Jurkat, Clone E6-1 (cell line): Measurements from ENCODE around the gene STARD9.

ENCODE experiments used
- DNase-seq: peaks from one replicate; pipeline ENCODE4 v3.0.0-alpha.2; 2011; ENCODE audit warnings: low read depth, low spot score
- H3K4me3 ChIP-seq: 2 replicates; pipeline ENCODE4 v1.5.1; 2011; ENCODE audit warnings: mild to moderate bottlenecking, low read length, control low read depth, moderate library complexity

Gene STARD9

DNA sequence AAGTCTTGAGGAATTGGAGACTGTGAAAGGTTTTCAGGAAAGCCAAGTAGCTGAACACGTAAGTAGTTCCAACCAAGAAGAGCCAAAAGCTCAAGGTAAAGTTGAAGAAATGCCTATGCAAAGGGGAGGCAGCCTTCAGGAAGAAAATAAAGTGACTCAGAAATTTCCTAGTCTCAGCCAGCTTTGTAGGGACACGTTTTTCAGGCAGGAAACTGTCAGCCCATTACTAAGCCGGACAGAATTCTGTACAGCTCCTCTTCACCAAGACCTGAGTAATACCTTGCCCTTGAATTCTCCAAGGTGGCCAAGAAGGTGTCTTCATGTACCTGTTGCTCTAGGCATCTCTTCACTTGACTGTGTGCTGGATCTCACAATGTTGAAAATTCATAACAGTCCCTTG is 112.9 kb downstream of the STARD9 start:
- no peak overlapping the region for H3K4me3 ChIP-seq
- no peak for DNase-seq

DNA sequence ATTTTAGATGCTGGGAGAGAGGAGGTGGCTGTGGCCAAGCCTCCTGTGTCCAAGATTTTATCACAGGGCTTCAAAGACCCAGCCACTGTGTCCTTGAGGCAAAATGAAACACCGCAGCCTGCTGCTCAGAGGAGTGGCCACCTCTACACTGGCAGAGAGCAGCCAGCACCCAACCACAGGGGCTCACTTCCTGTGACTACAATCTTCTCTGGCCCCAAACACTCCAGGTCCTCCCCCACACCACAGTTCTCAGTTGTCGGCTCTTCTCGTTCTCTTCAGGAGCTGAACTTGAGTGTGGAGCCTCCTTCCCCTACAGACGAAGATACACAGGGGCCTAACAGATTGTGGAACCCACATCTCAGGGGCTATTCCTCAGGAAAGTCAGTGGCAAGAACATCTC is 115.9 kb downstream of the STARD9 start:
- no peak overlapping the region for H3K4me3 ChIP-seq
- no peak for DNase-seq

DNA sequence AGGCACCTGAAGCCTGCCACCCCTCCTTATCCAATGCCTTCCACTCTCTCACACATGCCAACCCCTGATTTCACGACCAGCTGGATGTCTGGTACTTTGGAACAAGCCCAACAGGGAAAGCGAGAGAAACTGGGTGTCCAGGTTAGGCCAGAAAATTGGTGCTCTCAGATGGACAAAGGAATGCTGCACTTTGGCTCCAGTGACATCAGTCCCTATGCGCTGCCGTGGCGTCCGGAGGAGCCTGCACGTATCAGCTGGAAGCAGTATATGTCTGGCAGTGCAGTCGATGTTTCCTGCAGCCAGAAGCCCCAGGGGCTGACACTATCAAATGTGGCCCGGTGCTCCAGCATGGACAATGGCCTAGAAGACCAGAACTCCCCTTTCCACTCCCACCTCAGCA is 116.4 kb downstream of the STARD9 start:
- no peak for DNase-seq
- H3K4me3 ChIP-seq = no peak overlapping the region

DNA sequence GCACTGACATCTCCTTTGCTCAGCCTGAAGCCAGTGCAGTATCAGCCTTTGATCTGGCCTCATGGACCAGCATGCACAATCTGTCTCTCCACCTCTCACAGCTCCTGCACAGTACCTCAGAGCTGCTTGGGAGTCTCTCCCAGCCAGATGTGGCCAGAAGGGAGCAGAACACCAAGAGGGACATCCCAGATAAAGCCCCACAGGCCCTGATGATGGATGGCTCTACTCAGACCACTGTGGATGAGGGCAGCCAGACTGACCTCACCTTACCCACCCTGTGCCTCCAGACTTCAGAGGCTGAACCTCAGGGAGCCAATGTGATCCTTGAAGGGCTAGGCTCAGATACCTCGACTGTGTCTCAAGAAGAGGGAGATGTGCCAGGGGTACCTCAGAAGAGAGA is 117.1 kb downstream of the STARD9 start:
- H3K4me3 ChIP-seq = no peak overlapping the region
- no peak for DNase-seq

DNA sequence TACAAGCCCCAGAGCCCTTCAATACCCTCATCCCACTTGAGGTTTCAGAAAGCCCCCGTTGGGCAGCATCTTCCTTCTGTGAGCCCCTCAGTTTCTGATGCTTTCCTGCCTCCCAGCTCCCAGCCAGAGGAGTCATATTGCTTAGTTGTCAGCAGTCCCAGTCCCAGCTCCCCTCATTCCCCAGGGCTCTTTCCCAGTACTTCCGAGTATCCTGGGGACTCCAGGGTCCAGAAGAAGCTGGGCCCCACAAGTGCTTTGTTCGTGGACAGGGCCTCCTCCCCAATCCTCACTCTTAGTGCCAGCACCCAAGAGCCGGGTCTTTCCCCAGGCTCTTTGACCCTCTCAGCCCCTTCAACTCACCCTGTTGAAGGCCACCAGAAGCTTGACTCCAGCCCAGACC is 117.6 kb downstream of the STARD9 start:
- no peak overlapping the region for H3K4me3 ChIP-seq
- no peak for DNase-seq

DNA sequence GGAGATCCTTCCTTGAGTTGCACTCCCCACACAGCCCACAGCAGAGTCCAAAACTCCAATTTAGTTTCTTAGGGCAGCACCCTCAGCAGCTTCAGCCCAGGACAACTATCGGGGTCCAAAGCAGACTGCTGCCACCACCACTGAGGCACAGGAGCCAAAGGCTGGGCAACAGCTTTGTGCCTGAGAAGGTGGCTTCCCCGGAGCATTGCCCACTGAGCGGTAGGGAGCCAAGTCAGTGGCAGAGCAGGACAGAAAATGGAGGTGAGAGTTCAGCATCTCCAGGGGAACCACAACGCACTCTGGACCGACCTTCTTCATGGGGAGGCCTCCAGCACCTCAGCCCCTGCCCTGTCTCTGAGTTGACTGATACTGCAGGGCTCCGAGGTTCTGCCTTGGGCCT is 118.1 kb downstream of the STARD9 start:
- H3K4me3 ChIP-seq = no peak overlapping the region
- no peak for DNase-seq

DNA sequence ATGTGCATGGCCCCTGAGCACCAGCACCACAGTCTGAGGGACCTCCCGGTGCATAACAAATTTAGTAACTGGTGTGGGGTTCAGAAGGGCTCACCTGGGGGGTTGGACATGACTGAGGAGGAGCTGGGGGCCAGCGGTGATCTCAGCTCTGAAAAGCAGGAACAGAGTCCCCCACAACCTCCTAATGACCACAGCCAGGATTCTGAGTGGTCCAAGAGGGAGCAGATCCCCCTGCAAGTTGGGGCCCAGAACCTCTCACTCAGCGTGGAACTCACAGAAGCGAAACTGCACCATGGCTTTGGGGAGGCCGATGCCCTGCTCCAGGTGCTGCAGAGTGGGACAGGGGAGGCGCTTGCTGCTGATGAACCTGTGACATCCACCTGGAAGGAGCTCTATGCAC is 118.5 kb downstream of the STARD9 start:
- no peak overlapping the region for H3K4me3 ChIP-seq
- DNase-seq = no peak

DNA sequence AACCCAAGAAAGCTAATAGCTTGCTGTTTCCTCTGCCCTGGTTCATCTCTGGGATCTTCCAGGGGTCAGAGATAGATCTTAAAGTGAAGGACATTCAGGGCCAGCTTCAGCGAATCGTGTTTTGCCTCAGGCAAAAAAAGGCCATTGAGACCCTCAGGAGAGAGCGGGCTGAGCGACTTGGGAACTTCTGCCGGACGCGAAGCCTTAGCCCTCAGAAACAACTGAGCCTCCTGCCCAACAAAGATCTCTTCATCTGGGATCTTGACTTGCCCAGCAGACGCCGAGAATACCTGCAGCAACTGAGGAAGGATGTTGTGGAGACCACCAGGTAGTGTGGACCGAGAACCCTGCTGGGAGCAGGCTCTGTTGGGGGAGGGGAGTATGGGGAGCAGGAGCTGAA is 119.0 kb downstream of the STARD9 start:
- DNase-seq = no peak
- H3K4me3 ChIP-seq = no peak overlapping the region

DNA sequence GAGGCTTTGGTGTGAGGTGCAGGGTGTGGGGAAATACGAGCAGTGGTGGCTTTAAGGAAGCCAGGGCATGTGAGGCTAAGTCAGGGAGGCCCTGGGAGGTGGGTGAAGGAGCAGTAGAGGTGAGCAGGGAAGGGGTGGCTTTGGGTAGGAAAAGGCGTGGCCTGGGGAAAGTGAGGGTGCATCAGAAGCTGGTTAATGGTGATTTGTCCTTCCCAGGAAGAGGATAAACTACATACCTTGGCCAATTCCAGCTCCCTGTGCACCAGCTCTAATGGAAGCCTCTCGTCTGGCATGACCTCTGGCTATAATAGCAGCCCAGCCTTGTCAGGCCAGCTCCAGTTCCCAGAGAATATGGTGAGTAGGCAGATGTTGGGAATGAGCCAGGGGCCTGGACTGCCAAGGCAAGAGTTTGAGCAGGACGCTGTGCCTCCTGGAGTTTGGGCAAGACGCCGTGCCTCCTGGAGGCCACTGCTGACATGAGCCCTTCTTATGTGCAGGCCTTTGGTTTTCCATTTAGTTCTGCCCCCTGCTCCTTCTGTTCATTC is 120.2 kb downstream of the STARD9 start:
- H3K4me3 ChIP-seq = no peak overlapping the region

DNA sequence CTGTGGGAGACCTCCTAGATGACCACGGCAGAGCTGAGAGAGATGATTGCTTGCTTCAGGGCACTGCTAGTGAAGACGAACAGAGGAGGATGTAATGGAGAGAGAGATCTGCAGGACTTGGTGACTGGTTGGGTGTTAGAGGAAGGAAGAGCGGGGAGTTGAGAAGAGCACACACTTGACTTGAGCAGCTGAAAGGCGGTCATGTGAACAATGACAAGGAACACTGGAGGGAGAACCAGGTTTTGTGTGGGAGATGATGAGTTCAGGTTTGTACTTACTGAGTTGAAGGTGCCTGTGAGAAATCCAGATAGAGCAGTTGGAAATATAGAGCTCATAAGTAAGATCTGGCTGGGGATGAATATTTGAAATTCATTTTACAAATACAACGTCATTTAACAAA is 121.2 kb downstream of the STARD9 start:
- H3K4me3 ChIP-seq = no peak overlapping the region
- DNase-seq = no peak

More for the DNA sequence above, 120.2 kb downstream of the STARD9 start:
- no peak for DNase-seq

DNA sequence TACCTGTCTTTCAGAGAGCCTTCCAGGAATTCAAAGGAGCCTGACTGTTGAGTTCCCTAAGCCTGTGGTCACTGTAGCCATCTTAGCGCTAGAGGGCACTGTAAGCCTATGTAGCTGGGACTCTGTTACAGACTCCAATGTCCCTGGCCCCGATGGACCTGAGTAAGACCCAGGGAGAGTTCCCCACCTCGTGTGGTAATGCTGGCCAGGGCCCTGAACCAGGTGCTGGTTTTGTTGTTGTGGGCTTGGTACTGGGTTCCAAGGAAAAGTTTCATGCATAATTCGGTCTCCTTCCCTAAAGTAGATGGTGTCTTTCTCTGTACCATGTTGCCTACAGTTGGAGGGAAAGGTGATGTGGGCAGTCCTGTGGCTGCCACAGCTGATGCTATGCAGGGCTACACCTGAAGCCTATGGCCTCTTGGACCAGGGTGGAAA is 129.1 kb downstream of the STARD9 start:
- DNase-seq = peak; percentile 56

DNA sequence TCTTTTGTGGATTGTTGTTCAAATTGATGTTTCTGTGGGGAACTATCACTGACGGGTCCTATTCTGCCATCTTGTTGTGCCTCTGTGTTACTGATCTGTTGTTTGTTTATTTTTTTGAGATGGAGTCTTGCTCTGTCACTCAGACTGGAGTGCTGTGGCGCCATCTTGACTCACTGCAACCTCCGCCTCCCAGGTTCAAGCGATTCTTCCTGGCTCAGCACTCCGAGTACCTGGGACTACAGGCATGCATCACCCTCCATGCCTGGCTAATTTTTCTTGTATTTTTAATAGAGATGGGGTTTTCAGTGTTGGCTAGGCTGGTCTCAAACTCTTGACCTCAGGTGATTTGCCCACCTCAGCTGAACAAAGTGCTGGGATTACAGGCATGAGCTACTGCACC is 129.9 kb downstream of the STARD9 start:
- no peak overlapping the region for H3K4me3 ChIP-seq
- DNase-seq = no peak

More for the DNA sequence above, 129.1 kb downstream of the STARD9 start:
- H3K4me3 ChIP-seq = no peak overlapping the region

DNA sequence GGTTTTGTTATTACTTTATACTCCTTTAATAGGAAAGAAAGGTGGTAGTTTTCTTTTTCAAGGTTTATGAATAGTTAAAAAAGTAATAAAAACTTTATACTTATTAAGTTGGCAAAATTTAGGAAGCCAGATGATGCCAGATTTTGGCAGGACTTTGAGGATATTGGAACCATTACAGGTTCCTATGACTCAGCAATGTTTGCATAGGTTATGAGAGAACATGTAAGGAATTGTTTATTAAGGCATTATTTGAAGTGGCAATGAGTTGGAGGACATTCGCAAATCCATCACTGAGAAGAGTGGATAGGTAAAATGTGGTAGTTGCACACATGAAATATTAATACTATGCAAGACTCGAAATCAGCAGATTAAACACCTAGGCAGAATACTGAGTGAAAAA is 131.7 kb downstream of the STARD9 start:
- H3K4me3 ChIP-seq = no peak overlapping the region
- no peak for DNase-seq

DNA sequence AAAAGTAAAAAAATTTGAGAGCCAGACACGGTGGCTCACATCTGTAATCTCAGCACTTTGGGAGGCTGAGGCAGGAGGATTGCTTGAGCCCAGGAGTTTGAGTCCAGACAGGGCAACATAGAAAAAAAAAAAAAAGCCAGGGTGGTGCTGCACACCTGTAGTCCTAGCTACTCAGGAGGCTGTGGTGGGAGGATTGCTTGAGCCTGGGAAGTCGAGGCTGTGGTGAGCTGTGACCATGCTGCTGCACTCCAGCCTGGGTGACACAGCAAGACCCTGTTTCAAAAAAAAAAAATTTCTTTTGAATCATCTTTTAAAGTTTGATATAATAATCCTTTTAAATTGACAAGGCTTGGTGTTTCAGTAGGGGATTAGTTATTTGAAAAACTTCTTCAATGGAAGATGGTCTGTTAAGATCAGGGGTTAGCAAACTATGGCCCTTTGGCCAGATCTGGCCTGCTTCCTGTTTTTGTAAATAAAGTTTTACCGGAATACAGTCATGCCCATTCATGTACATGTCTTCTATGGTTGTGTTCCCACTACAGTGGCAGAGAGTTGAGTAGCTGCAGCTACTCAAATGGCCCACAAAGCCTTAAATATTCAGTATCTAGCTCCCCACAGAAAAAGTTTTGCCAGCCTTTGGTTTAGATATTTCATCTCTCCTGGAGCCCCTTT is 132.6 kb downstream of the STARD9 start:
- no peak for DNase-seq

DNA sequence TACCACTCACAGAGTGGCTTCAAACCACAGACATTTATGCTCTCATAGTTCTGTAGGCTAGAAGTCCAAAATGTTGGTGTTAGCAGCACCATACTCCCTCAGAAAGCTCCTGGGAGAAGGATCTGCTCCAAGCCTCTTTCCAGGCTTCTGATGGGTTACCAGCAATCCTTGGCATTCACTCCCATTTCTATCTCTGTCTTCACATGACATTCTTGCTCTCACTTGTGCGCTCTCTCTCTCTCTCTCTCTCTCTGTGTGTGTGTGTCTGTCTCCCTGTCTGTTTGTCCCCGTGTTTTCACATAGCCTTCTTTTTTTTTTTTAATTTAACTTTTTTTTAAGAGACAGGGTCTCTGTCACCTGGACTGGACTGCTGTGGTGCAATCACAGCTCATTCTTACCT is 135.3 kb downstream of the STARD9 start:
- no peak for DNase-seq

More for the DNA sequence above, 132.6 kb downstream of the STARD9 start:
- no peak overlapping the region for H3K4me3 ChIP-seq

DNA sequence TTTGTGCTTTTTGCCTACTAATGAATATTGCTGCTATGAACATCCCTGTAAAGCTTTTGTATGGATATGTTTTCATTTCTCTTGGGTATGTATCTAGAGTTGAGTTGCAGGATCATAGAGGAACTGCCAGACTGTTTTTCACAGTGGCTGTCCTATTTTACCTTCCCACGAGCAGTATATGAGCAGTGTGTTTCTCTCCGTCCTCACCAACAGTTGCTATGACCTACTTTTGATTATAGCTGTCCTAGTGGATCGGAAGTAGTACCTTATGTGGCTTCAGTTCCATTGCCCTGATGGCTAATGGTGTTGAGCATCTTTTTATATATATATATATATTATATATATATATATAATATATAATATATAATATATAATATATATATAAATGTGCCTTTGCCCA is 136.3 kb downstream of the STARD9 start:
- no peak overlapping the region for H3K4me3 ChIP-seq
- DNase-seq = no peak

More for the DNA sequence above, 135.3 kb downstream of the STARD9 start:
- H3K4me3 ChIP-seq = no peak overlapping the region

DNA sequence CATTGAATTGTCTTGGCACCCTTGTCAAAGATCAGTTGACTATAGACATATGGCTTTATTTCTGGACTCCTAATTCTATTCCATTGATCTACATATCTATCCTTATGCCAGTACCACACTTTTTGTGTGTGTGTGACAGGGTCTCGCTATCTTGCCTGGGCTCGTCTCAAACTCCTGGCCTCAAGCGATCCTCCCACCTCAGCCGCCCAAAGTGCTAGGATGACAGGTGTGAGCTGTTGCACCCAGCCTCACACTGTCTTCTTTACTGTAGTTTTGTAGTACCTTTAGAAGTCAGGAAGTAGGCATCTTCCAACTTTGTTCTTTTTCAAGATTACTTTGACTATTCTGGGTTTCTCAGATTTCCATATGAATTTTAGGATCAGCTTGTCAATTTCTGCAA is 137.2 kb downstream of the STARD9 start:
- no peak for DNase-seq
- H3K4me3 ChIP-seq = no peak overlapping the region

DNA sequence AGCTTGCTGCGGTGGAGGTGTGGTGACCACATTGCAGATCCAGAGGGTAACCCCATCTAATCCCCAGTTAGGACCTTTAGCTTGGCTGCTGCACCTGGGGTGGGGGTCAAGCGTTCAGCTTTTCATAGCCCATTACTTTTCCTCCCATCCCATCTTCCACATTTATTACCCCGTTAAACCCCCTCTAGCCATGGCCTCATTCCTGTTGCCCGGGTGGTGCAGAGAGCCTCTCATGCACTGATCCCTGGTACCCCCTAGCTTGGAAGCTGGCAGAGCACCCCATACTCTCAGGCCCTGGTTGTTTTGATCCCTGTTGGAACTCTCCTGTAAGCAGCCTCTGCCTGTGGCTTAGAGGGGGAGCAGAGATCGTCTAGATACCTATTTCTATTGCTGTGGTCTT is 140.7 kb downstream of the STARD9 start:
- H3K4me3 ChIP-seq = no peak overlapping the region
- no peak for DNase-seq

DNA sequence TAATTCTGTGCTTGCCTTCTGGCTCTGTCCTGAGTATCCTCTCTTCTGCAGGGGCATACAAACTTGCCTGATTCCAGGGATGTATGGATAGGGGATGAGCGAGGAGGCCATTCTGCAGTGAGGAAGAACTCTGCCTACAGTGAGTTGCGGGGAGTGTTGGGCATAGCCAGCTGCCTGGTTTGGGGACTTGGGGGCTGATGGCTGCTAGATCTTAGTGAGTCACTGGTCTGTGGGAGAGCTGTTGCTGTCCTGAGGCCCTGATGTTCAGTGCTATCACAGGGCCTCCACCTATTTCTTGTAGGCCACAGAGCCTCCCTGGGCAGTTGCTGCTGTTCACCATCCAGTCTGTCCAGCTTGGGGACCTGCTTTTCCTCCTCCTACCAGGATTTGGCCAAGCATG is 141.2 kb downstream of the STARD9 start:
- no peak overlapping the region for H3K4me3 ChIP-seq
- no peak for DNase-seq

DNA sequence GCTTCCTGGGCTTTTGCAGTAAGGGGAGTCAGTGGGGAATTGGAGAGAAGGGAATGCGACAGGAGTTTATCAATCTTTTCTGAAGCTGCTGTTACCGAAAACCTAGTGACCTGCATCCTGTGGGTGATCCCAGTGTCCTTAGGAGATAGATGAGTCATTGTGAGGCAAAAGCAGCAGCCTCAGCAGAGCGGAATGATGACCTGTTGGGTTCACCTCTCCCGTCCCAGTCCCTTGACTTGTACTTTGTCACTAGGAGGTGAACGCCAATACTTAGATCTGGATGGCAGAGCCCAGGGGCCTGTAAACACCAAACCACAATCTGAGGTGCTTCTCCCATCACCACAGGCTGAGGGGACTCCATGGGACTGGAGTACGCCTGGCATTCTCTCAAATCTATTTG is 143.6 kb downstream of the STARD9 start:
- H3K4me3 ChIP-seq = no peak overlapping the region
- DNase-seq = no peak

DNA sequence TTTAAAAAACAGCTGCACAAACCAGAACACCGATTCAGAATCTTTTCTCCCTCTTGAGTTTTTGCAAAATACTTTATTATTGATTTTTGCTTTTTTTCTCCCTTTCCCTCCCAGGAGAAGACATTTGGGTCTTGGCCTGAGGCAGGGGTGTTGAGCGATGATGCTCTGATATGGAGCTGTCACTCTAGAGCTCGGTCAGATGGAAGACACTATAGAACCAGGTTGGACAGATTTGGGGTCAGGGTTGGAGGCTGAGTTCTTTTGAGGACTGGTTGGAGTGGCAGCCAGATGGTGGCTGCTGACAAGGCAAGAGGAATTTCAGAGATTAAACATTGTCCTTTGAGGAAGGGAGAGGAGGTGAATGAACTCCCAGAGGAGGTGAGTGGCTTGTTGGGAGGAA is 144.7 kb downstream of the STARD9 start:
- DNase-seq = no peak
- no peak overlapping the region for H3K4me3 ChIP-seq
